GM18909 (cell line): ENCODE data around the gene PDS5A.
"Not testable (repeated sequence)": the region's sequence is repeated elsewhere in the genome, so short reads cannot be mapped to it uniquely, and the experiment has no call there.

ENCODE experiments used
- ATAC-seq: cut with Tn5 transposase; IDR thresholded peaks from one replicate; pipeline ENCODE4 v1.9.1; 2021; ENCODE audit warnings: mild to moderate bottlenecking; ENCODE audit not compliant: unreplicated experiment, poor library complexity

Gene PDS5A

DNA sequence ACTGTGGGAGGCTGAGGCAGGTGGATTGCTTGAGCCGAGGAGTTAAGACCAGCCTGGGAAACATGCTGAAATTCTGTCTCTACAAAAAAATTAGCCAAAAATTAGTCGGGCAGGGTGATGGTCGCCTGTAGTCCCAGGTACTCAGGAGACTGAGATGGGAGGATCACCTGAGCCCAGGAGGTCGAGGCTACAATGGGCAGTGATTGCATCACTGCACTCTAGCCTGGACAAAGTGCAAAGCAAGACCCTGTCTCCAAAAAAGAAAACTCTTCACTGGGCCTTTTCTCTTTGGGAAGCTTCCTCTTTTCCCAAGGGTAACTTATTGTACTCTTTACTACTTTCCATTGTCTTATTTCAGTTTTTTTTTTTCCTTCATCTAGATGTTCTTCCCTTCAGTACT, 190.9 kb downstream of the PDS5A start:
- ATAC-seq: no peak

GRCh38 chr4:39785083-39785482, 192.6 kb downstream of the PDS5A start:
- no peak for ATAC-seq

- not testable (repeated sequence) for ATAC-seq
These were observed 195.7 kb downstream of the PDS5A start for GRCh38 chr4:39781988-39782387.
